GM12891 (cell line): ENCODE measurements around the gene S100Z.

ENCODE experiments used
- POLR2A ChIP-seq: IDR thresholded peaks from 2 replicates; pipeline ENCODE4 v1.6.1; 2011; ENCODE audit warnings: low read depth, low read length, control low read depth
- POLR2AphosphoS5 ChIP-seq: IDR thresholded peaks from 2 replicates; pipeline ENCODE4 v1.6.1; 2011; ENCODE audit warnings: low read depth, low read length, control low read depth
- SPI1 ChIP-seq: IDR thresholded peaks from 2 replicates; pipeline ENCODE4 v1.6.1; 2011; ENCODE audit warnings: low read depth, low read length, control low read depth
- TAF1 ChIP-seq: IDR thresholded peaks from 2 replicates; pipeline ENCODE4 v1.6.1; 2011; ENCODE audit warnings: low read depth, low read length, control low read depth

- TF ChIP-seq SPI1, result no peak
- no peak for TF ChIP-seq TAF1
- no peak for TF ChIP-seq POLR2A
- no peak for TF ChIP-seq POLR2AphosphoS5
These were observed 110.3 kb downstream of the S100Z start for GRCh38 chr5:76960004-76960625.
